K562 (cell line): ENCODE measurements around the gene RARA. TPM values are rescaled to one million over a fixed set of nuclear protein-coding genes. Genes with fewer than 3 reads are reported as not detected.

Source experiments
- ATAC-seq: fragments of 200-7000 bp; cut with Tn5 transposase; 3 replicates; pipeline ENCODE4 v1.9.1; 2020; ENCODE audit warnings: moderate library complexity
- BruUV-seq: library from RNA; stranded (reverse); fragments of 400-500 nt; replicated peaks from 2 replicates; lab custom pipeline; 2021; lab: Mats Ljungman, UMichigan
- CTCF ChIA-PET: fragments of 300-600 bp; formaldehyde crosslinking; extraction: SDS; loops from one replicate; lab custom pipeline; 2021; ENCODE audit warnings: low intra/inter-chr PET ratio; lab: Yijun Ruan, JAX
- POLR2A ChIA-PET: fragments of 300-600, 350-650 bp; sonication (Branson Sonifier 250); formaldehyde crosslinking; extraction: SDS; loops from one replicate; lab custom pipeline; 2021; ENCODE audit warnings: antibody characterized with exemption, inconsistent platforms; lab: Yijun Ruan, JAX
- DNase-seq, 4 experiments: peaks; one replicate each; pipeline versions ENCODE4 v3.0.0 to v3.0.0-alpha.2; 2011 to 2018; ENCODE audit warnings: low spot score in 3 of 4, mixed read lengths in 3 of 4; ENCODE audit errors: extremely low read depth in 1 of 4
- FAIRE-seq: peaks from 2 replicates; lab custom pipeline; 2011; peaks lifted over from hg19 to GRCh38; lab: Jason Lieb, UNC
- H2AFZ ChIP-seq: 2 replicates; pipeline ENCODE4 v1.6.0; 2011; ENCODE audit warnings: low read depth, low read length, control low read depth, inconsistent platforms
- H3K27ac ChIP-seq: fragments of 200-600 bp; 3 replicates; pipeline ENCODE4 v1.8.0; 2011; ENCODE audit warnings: low read depth, mild to moderate bottlenecking, control low read depth, inconsistent platforms, low read length, moderate library complexity, mixed read lengths; ENCODE audit errors: extremely low read depth
- H3K27me3 ChIP-seq, 2 experiments: fragments of 300-600 bp in 1 of 2; 2 replicates in 1 of 2; 3 replicates in 1 of 2; pipeline versions ENCODE4 v1.6.0 to v1.8.0; 2011; ENCODE audit warnings: inconsistent platforms in 2 of 2, low read length in 2 of 2, mild to moderate bottlenecking in 1 of 2, mixed read lengths in 1 of 2, moderate library complexity in 1 of 2; ENCODE audit not compliant: control insufficient read depth in 2 of 2, insufficient read depth in 2 of 2
- H3K36me3 ChIP-seq: fragments of 300-600 bp; 3 replicates; pipeline ENCODE4 v1.8.0; 2011; ENCODE audit warnings: mild to moderate bottlenecking, low read length, inconsistent platforms; ENCODE audit not compliant: control insufficient read depth, insufficient read depth
- H3K4me1 ChIP-seq, 2 experiments: fragments of 200-600 bp in 1 of 2; replicated peaks in 1 of 2; 2 replicates in 1 of 2; 3 replicates in 1 of 2; pipeline versions ENCODE4 v1.5.1 to v1.8.0; 2011; ENCODE audit warnings: inconsistent platforms in 2 of 2, low read length in 2 of 2, mild to moderate bottlenecking in 1 of 2, mixed read lengths in 1 of 2, moderate library complexity in 1 of 2; ENCODE audit not compliant: control insufficient read depth in 2 of 2, insufficient read depth in 2 of 2
- H3K4me2 ChIP-seq: 2 replicates; pipeline ENCODE4 v1.6.1; 2011; ENCODE audit warnings: low read length, control low read depth, inconsistent platforms, mixed read lengths; ENCODE audit not compliant: insufficient read depth
- H3K4me3 ChIP-seq: fragments of 200-600 bp; sonication (generic), shearing (Covaris generic); 2 replicates; pipeline ENCODE4 v1.5.1; 2016; ENCODE audit warnings: control low read depth, inconsistent platforms
- H3K79me2 ChIP-seq: fragments of 200-600 bp; 3 replicates; pipeline ENCODE4 v1.8.0; 2011; ENCODE audit warnings: low read length, inconsistent platforms; ENCODE audit not compliant: control insufficient read depth, insufficient read depth
- H3K9ac ChIP-seq, 2 experiments: 2 replicates each; pipeline versions ENCODE4 v1.6.0 to v1.6.1; 2011; ENCODE audit warnings: low read depth in 2 of 2, low read length in 2 of 2, control low read depth in 1 of 2, inconsistent platforms in 1 of 2, mild to moderate bottlenecking in 1 of 2, mixed read lengths in 1 of 2; ENCODE audit not compliant: insufficient read depth in 1 of 2
- H3K9me1 ChIP-seq: one replicate; pipeline ENCODE4 v1.6.0; 2011; ENCODE audit warnings: inconsistent platforms, mild to moderate bottlenecking, low read length, moderate library complexity; ENCODE audit not compliant: control insufficient read depth, insufficient read depth
- H3K9me3 ChIP-seq: replicated peaks from 2 replicates; pipeline ENCODE4 v1.5.1; 2011; ENCODE audit warnings: low read depth, low read length, inconsistent platforms; ENCODE audit not compliant: control insufficient read depth, insufficient read depth
- H4K20me1 ChIP-seq: replicated peaks from 2 replicates; pipeline ENCODE4 v1.6.1; 2011; ENCODE audit warnings: low read length, inconsistent platforms, mixed read lengths; ENCODE audit not compliant: control insufficient read depth, insufficient read depth
- CAMTA2 ChIP-seq: fragments of 250-450 bp; sonication (Bioruptor Pico); conservative IDR thresholded peaks from 2 replicates; pipeline ENCODE4 v1.5.1; 2022
- CEBPG ChIP-seq, 3 experiments: fragments of 200-800 bp in 1 of 3; sonication (Bioruptor generic) in 1 of 3; sonication (generic) in 1 of 3; formaldehyde crosslinking in 1 of 3; IDR thresholded peaks in 2 of 3; conservative IDR thresholded peaks in 1 of 3; 2 replicates each; pipeline versions ENCODE4 v1.6.1 to v1.8.0; 2016 to 2022; ENCODE audit warnings: missing compliant biosample characterization in 2 of 3, missing genetic modification characterization in 2 of 3, mild to moderate bottlenecking in 1 of 3, missing genetic modification reagents in 1 of 3
- MTA1 ChIP-seq: fragments of 450-650 bp; IDR thresholded peaks from 2 replicates; pipeline ENCODE4 v1.6.1; 2017; ENCODE audit warnings: borderline replicate concordance
- NFE2 ChIP-seq: IDR thresholded peaks from 2 replicates; pipeline ENCODE4 v1.6.1; 2014; ENCODE audit warnings: antibody characterized with exemption, low read depth
- NFE2L1 ChIP-seq: fragments of 450-650 bp; IDR thresholded peaks from 2 replicates; pipeline ENCODE4 v1.6.1; 2016; ENCODE audit warnings: missing genetic modification characterization, low read depth, mild to moderate bottlenecking, missing compliant biosample characterization, moderate library complexity, borderline replicate concordance
- NFRKB ChIP-seq: fragments of 450-650 bp; IDR thresholded peaks from 2 replicates; pipeline ENCODE4 v1.6.1; 2016; ENCODE audit warnings: low read depth
- NFYB ChIP-seq: IDR thresholded peaks from 2 replicates; pipeline ENCODE4 v1.6.1; 2011; ENCODE audit warnings: mild to moderate bottlenecking, moderate library complexity; ENCODE audit not compliant: insufficient read length; ENCODE audit errors: extremely low read depth
- SRSF9 ChIP-seq: fragments of 200-400 bp; formaldehyde crosslinking; IDR thresholded peaks from 2 replicates; pipeline ENCODE4 v1.6.1; 2017; ENCODE audit warnings: low read depth, low read length, borderline replicate concordance
- ZC3H11A ChIP-seq: IDR thresholded peaks from 2 replicates; pipeline ENCODE4 v1.6.1; 2012; ENCODE audit warnings: low read depth, low read length, improper control_type of control experiment
- ZNF134 ChIP-seq: fragments of 250-450 bp; sonication (Bioruptor Pico); conservative IDR thresholded peaks from 2 replicates; pipeline ENCODE4 v1.4.0; 2020
- ZNF239 ChIP-seq: fragments of 250-450 bp; sonication (Bioruptor Pico); IDR thresholded peaks from 2 replicates; pipeline ENCODE4 v1.4.0; 2020; ENCODE audit warnings: mild to moderate bottlenecking
- whole genome bisulfite sequencing: fragments of 100-300 bp; shearing (Covaris generic); methylation state at CpG from one replicate; pipeline ENCODE4 v1.1.6; 2016; ENCODE audit warnings: low coverage, mixed read lengths; ENCODE audit not compliant: insufficient coverage; ENCODE audit errors: missing lambda C conversion rate; 5-methylcytosine and 5-hydroxymethylcytosine counted together
- in situ Hi-C: fragments of 300-500 bp; cut with MboI; formaldehyde crosslinking; loops from 4 replicates; pipeline ENCODE4 v1.15.0; 2018; ENCODE audit warnings: inconsistent platforms, mixed read lengths
- intact Hi-C: fragments of 100-400 bp; cut with micrococcal nuclease; formaldehyde crosslinking; loops from 2 replicates; pipeline ENCODE4 v1.14.2; 2022
- polyA plus RNA-seq, 8 experiments: library from polyadenylated mRNA; depleted of rRNA in 4 of 8; stranded (reverse) in 5 of 8; unstranded in 3 of 8; fragments of >200 nt; fragmentation: Nextera tagmentation in 2 of 8; fragmentation: Illumina TruSeq in 1 of 8; extraction: Ambion mirVana in 2 of 8; extraction: Trizol in 1 of 8; gene quantifications; 2 replicates each; pipeline versions ENCODE4 v1.2.1 to v1.2.3, GENCODE V29; 2011 to 2014; ENCODE audit warnings: inconsistent platforms in 1 of 8, missing spikeins in 1 of 8
- total RNA-seq, 7 experiments: library from RNA; depleted of rRNA in 6 of 7; stranded (reverse); fragments of >200 nt in 6 of 7; fragmentation: Illumina TruSeq in 2 of 7; extraction: Trizol in 2 of 7; gene quantifications; 2 replicates each; pipeline versions ENCODE4 v1.2.1 to v1.2.3, GENCODE V29; 2011 to 2021; ENCODE audit warnings: low replicate concordance in 1 of 7
- TF ChIP-seq, protein P1 (sequence below): fragments of 450-650 bp; formaldehyde crosslinking; IDR thresholded peaks from 2 replicates; pipeline ENCODE4 v1.4.0; 2022; ENCODE audit warnings: mild to moderate bottlenecking, moderate library complexity
- TF ChIP-seq, protein P2 (sequence below): fragments of 450-650 bp; conservative IDR thresholded peaks from 2 replicates; pipeline ENCODE4 v1.6.1; 2016; ENCODE audit warnings: missing genetic modification characterization, low read depth, mild to moderate bottlenecking, control low read depth, missing compliant biosample characterization
- TF ChIP-seq, protein P3 (sequence below): fragments of 250-450 bp; sonication (Bioruptor Pico); IDR thresholded peaks from 2 replicates; pipeline ENCODE4 v1.8.0; 2022; ENCODE audit warnings: inconsistent platforms

The RARA gene
- total and polyA plus RNA-seq, 9 of the 15 experiments (the other 6 are each of a cell fraction or from before 2014, with no cell fraction given), result 0.10 to 28.0 (median 7.9) TPM

DNA sequence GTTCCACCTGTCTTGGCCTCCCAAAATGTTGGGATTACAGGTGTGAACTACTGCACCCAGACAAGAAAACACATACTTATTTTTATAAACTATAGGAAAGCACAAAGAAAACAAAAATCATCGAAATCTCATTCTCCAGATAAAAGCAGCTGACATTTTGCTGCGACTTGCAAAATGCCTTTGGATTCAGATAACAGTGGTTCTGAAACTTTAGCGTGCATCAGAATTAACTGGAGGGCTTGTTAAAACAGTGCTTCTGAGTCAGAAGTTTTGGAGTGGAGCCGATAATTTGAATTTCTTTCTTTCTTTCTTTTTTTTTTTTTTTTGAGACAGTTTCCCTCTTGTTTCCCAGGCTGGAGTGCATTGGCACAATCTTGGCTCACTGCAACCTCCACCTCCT is 73.3 kb downstream of the RARA start:
- TF ChIP-seq, protein P1, sequence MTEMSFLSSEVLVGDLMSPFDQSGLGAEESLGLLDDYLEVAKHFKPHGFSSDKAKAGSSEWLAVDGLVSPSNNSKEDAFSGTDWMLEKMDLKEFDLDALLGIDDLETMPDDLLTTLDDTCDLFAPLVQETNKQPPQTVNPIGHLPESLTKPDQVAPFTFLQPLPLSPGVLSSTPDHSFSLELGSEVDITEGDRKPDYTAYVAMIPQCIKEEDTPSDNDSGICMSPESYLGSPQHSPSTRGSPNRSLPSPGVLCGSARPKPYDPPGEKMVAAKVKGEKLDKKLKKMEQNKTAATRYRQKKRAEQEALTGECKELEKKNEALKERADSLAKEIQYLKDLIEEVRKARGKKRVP, result no peak
- TF ChIP-seq NFE2L1 (tag), result no peak
- no peak for TF ChIP-seq SRSF9
- TF ChIP-seq NFE2, result no peak
- no peak for TF ChIP-seq NFYB
- no peak for TF ChIP-seq CAMTA2 (CRISPR knock-in tag)
- no peak for TF ChIP-seq ZNF239 (CRISPR knock-in tag)
- TF ChIP-seq ZC3H11A, result no peak
- TF ChIP-seq, protein P2, sequence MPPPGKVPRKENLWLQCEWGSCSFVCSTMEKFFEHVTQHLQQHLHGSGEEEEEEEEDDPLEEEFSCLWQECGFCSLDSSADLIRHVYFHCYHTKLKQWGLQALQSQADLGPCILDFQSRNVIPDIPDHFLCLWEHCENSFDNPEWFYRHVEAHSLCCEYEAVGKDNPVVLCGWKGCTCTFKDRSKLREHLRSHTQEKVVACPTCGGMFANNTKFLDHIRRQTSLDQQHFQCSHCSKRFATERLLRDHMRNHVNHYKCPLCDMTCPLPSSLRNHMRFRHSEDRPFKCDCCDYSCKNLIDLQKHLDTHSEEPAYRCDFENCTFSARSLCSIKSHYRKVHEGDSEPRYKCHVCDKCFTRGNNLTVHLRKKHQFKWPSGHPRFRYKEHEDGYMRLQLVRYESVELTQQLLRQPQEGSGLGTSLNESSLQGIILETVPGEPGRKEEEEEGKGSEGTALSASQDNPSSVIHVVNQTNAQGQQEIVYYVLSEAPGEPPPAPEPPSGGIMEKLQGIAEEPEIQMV (tag), result no peak
- TF ChIP-seq CEBPG (CRISPR knock-in tag; IDR thresholded peaks at IDR 0.05), result no peak
- TF ChIP-seq CEBPG (tag; conservative IDR thresholded peaks at IDR 0.05 in 1 of 2, IDR thresholded peaks at IDR 0.05 in 1 of 2), result no peak
- no peak for TF ChIP-seq NFRKB
- TF ChIP-seq MTA1, result no peak
- TF ChIP-seq, protein P3, sequence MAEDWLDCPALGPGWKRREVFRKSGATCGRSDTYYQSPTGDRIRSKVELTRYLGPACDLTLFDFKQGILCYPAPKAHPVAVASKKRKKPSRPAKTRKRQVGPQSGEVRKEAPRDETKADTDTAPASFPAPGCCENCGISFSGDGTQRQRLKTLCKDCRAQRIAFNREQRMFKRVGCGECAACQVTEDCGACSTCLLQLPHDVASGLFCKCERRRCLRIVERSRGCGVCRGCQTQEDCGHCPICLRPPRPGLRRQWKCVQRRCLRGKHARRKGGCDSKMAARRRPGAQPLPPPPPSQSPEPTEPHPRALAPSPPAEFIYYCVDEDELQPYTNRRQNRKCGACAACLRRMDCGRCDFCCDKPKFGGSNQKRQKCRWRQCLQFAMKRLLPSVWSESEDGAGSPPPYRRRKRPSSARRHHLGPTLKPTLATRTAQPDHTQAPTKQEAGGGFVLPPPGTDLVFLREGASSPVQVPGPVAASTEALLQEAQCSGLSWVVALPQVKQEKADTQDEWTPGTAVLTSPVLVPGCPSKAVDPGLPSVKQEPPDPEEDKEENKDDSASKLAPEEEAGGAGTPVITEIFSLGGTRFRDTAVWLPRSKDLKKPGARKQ (CRISPR knock-in tag), result no peak
- no peak for TF ChIP-seq ZNF134
- TF ChIP-seq, all 486 proteins: peak for 0
- H4K20me1 ChIP-seq, result no peaks in the 10 kb centered on the region
- no peaks in the 10 kb centered on the region for H3K79me2 ChIP-seq
- peaks cover 7 to 8% of the 10 kb centered on the region in 2 experiments; a peak in 3 of 5 replicates for H3K4me1 ChIP-seq
- H3K27ac ChIP-seq, result no peak overlapping the region
- no peaks in the 10 kb centered on the region for H3K9me3 ChIP-seq
- no peak overlapping the region for H3K4me2 ChIP-seq
- BruUV-seq, result no TSS peak
- 39% methylated on average over 4 of the region's 4 CpGs for WGBS
- no peak overlapping the region for H3K4me3 ChIP-seq
- POLR2A ChIA-PET, result interaction anchor here (0.6 to 2.5 kb wide), 3 partner anchors 8 to 36 kb away, joined by 3 to 13 read pairs (median 7); partner anchors contain the start of gene TOP2A
- FAIRE-seq (no peak), DNase-seq (no peak), ATAC-seq (no peak)
- peaks cover under 1% of the 10 kb centered on the region; the same call in 1 of the 3 replicates for H3K36me3 ChIP-seq
- H3K9me1 ChIP-seq, result no peaks in the 10 kb centered on the region
- in situ Hi-C loops (no loop called here), intact Hi-C loops (no loop called here)
- no peak overlapping the region for H3K9ac ChIP-seq
- H3K27me3 ChIP-seq, result no peaks in the 10 kb centered on the region
- H2AFZ ChIP-seq, result no peak overlapping the region
- CTCF ChIA-PET, result no interaction called here
